ENCODE data around the gene DNAJC4.

DNAJC4 gene

DNA sequence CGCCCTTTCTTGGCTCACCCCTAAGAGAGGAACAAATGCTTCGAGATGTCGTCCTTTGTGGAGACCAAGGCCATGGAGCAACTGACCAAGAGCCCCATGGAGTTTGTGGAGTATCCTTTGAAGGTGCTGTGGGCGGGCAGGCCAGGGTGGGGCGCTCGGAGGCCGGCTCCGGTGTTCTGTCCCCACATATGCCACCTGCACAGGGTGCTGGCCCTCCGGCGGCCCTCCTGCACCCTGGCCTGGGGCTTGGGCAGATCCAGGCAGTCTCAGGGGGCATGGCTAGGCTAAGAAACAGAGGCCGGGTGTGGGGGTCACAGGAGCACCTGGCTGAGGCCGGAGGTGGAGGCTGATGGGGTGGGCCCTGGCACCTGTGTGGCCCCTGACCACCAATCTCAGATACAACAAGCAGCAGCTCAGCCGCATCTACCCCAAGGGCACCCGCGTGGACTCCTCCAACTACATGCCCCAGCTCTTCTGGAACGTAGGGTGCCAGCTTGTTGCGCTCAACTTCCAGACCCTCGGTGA is 31.3 kb downstream of the DNAJC4 start:
- no peak for DNase-seq

DNA sequence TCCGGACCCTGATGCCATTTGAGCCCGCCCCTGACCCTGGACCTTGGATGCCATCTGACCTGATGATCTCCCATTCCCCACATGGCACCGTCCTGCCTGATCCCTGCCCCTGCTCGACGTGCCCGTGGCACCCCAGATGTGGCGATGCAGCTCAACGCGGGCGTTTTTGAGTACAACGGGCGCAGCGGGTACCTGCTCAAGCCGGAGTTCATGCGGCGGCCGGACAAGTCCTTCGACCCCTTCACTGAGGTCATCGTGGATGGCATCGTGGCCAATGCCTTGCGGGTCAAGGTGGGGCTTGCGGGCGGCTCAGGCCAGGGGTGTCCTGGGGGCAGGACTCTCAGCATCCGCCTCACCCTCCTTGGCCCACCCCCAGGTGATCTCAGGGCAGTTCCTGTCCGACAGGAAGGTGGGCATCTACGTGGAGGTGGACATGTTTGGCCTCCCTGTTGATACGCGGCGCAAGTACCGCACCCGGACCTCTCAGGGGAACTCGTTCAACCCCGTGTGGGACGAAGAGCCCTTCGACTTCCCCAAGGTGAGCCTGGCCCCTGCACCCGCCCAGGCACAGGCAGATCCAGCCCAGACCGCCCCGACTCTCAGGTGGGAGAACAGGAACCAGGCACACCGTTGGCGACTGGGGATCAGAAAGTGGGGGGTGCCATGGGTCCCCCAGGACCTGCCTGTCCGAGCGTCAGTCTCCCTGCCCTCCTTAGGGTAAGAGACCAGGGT is 32.1 kb downstream of the DNAJC4 start:
- DNase-seq, result no peak

GRCh38 chr11:64263021-64263946 is 32.9 kb downstream of the DNAJC4 start:
- DNase-seq, result no peak

DNA sequence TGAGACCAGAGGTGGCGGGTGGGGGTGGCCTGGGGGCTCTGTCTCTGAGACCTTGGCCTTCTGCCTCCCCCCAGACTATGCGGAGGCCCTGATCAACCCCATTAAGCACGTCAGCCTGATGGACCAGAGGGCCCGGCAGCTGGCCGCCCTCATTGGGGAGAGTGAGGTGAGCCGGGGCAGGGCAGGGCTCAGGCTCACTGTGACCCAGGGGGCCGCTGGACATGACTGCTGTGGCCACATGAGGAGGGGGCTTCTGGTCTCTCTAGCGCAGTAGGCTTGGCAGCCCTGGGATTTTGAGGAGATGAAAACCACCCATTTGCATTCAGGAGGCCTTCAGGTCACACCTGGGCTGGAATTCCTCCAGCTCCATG is 33.6 kb downstream of the DNAJC4 start:
- no peak for DNase-seq

DNA sequence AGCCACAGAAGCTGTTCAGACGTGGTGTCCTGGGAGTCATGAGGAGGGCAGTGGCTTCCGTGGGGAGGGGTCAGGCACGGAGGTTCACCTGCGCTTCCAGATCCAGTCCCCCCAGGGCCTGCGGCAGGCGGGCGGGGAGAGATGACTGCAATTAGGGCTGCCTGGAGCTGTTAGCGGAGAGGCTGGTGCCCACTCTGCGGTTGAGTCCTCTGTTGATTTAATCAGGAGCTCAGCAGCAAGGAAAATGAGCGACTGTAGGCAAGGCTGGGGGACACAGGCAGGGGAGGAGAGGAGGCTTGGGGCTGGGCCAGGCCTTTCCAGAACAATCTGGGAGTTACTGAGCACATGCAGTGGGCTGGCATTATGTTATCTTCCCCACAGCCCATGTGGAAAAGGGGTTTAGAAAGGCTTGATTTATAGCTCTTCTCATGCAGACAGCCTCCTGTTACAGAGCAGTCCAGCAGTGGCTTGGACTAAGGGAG is 34.1 kb downstream of the DNAJC4 start:
- no peak for DNase-seq

DNA sequence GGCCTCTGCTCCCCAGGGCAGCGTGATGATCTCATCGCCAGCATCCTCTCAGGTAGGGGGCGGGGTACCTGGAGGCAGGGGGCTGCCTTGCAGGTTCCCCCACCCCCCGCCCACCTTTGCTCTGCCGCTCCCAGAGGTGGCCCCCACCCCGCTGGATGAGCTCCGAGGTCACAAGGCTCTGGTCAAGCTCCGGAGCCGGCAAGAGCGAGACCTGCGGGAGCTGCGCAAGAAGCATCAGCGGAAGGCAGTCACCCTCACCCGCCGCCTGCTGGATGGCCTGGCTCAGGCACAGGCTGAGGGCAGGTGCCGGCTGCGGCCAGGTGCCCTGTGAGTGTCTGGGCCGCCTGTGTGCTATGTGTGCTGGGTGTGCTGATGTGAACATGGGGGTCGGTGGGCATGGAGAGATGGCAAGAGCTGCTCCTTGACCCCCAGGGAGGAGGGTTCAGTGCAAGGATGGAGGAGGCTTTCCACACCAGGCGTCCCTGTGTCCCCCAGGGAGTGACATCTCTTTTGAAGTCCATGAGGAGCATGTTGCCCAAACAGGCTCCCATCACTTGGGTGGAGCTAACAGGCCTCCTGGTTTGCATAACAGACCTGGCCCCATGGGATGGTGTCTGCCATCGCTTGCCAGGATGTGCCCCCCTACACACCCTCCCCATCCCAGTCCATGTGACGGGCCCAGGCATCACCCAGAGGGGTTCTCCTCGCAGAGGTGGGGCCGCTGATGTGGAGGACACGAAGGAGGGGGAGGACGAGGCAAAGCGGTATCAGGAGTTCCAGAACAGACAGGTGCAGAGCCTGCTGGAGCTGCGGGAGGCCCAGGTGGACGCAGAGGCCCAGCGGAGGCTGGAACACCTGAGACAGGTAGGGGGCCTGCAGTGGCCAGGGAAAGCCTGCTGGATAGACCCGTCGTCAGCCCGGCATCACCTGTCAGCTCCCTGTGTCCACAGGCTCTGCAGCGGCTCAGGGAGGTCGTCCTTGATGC is 35.1 kb downstream of the DNAJC4 start:
- DNase-seq, result no peak

DNA sequence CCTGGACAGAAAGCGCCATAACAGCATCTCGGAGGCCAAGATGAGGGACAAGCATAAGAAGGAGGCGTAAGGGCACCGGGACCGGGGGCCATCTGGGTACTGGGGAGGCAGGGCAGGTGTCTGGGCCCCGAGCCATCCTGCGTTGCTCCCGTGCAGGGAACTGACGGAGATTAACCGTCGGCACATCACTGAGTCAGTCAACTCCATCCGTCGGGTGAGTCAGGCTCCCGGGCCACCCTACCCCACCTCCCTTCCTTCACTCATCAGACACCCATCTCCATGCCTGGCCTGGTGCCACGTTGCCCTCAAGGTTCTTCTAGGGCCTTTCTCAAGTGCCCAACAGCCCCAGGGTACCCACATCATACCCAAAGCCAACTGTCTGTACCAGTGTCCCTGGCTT is 36.0 kb downstream of the DNAJC4 start:
- DNase-seq, result no peak

GRCh38 chr11:64267207-64267945 is 37.0 kb downstream of the DNAJC4 start:
- no peak for DNase-seq

- DNase-seq, result no peak
Observed at GRCh38 chr11:64268025-64268892, 37.9 kb downstream of the DNAJC4 start.

DNA sequence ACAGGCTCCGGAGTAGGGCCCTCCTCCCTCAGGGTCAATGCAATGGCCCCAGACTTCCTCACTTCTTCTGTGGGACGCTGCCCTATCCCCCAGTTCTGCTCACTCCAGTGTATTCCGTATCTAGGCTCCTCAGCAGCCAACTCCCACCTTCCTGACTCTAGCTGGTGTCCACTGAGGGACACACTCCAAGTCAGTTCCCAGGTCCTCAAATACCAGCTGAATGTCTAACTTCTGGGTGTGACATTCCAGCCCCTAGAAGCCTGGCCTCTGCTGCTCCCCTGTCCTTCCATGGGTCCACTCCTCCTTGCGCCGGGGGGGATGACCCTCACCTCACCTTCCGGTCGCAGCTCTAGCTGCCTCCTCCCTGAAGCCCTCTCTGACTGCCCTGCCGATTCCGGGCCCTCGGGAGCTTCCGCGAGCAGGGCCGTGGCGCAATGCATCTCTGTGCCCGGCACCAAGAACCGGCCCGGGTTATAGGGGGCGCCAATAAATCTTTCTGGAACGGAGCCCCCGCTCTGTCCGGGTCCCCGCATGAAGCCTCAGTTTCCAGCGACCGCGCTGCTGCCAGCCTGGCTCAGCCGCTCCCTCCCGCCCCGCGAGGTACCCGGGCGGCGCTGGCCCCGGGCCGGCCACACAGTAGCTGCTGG is 38.7 kb downstream of the DNAJC4 start:
- DNase-seq, result peak; percentile 53

DNA sequence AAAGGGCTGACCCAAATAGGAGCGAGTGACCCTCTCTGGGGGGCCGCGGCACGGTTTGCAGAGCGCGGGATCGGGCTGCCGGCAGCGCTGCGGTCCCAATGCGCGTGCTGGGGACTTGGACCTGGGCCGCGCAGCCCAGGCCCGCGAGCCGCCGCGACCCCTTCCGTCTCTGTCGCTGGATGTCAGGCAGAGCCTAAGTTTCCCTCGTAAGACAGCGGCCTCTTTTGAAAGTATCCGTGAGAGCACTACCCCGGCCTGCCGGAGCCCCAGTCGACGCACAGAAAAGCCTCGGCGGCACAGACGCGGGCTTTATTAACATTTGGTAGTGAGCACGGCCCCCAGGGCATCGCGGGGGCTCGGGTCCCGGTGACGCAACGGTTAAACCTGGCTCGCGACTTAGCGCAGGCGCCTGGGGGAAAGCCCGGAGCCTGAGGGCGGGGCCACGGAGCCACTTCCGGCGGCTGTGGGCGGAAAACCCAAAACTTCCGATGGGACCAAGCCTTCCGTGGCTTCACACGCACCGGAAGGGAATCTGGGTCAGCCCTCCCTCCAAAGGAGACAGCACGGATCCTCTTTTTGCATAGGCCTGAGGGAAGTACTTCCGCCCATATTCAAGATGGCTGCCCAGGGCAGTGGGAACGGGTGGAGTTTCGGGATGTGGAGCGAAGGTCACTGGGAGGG is 39.3 kb downstream of the DNAJC4 start:
- DNase-seq, result peak; percentile 97

DNA sequence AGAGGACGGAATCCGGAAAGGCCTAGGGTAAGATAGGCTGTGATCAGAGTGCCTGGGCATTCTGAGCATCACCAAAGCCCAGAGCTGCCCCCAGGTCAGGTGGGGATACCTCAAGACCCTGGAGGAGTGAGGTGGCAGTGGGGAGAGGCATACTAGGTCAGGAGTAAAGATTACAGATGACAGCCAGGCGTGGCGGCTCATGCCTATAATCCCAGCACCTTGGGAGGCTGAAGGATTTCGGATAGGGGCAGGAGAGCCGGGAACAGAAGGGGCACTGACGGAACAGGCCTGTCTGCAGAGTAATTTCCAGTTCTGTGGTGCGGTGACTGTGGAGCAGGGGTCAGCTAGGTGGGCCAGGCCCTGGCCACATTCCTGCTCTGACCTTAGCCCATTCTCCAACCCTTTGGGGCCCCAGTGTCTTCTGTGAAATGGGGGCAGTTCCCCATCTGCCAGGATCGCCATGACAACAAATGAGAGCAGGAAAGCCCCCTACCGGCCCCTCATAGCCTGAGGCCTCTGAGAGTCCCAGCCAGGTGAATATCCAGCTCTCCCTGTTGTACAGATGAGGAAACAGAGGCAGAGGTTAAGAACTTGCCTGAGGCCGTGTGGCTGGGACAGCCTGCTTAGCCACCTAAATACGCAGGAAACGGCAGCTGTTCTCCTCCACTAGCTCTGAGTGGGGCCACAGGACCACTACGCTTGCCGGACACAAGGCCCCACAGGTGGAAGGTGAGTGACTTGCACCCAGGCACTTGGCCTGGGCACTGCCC is 44.9 kb downstream of the DNAJC4 start:
- no peak for DNase-seq

DNA sequence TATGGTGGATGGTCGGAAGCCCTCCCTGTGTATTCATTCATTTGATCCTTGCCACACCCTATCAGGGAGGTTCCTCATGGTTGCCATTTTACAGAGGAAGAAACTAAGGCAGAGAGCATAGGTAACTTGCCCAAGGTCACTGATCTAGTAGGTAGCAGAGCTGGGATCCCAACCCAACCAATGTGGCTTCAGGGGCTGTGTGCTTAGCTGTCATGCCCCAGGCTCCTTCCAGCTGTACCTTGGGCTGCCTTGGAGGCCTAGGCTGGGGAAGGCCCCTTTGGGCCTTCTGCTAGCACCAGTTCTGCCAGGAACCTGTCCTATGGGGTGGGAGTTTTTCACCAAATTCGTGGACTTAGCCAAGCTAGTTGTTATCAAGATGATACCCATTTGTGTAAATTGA is 45.5 kb downstream of the DNAJC4 start:
- no peak for DNase-seq

- DNase-seq, result no peak
Observed at GRCh38 chr11:64276653-64277431, 46.5 kb downstream of the DNAJC4 start.

- no peak for DNase-seq
Observed at GRCh38 chr11:64278576-64279190, 48.3 kb downstream of the DNAJC4 start.

DNA sequence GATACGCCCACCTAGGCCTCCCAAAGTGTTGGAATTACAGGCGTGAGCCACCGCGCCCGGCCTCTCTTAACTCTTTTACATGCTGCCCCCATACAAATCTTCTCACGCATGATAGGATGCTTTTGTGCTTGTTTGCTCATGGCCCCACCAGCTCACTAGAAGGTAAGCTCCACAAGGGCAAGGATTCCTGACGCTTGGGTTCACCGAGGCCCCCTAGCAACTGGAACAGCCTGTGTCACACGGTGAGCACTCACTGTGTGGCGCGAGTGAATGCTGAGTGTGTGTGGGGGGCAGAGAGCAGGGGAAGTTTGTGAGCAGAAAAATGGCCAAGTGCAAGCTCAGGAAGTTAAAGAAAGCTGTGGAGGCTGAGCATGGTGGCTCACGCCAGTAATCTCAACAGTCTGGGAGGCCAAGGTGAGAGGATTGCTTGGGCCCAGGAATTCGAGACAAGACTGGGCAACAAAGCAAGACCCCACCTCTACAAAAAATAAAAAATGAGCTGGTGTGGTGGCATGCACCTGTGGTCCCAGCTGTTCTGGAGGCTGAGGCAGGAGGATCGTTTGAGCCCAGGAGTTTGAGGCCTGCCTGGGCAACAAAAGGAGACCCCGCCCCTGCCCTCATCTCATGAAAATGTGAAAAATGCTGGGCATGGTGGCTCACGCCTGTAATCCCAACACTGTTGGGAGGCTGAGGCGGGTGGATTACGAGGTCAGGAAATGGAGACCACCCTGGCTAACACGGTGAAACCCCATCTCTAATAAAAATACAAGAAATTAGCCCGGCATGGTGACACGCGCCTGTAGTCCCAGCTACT is 51.8 kb downstream of the DNAJC4 start:
- no peak for DNase-seq

DNA sequence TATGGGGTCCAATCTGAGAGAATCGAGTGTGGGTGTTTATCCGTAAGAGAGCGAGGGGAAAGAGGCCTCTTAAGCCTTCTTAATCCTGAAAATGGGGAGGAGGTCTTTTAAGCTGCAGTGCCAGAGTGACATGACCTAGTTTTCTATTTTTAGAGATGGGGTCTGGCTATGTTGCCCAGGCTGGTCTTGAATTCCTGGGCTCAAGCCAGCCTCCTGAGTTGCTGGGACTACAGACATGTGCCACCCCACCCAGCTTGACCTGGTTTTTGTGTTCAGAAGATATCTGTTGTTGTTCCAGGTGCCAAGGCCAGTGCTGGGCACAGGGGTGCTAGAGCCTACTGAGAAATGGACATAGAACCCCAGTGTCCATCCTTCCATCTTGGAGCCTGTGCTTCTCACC is 52.7 kb downstream of the DNAJC4 start:
- no peak for DNase-seq
